ENCODE data around the gene BET1L.

DNA sequence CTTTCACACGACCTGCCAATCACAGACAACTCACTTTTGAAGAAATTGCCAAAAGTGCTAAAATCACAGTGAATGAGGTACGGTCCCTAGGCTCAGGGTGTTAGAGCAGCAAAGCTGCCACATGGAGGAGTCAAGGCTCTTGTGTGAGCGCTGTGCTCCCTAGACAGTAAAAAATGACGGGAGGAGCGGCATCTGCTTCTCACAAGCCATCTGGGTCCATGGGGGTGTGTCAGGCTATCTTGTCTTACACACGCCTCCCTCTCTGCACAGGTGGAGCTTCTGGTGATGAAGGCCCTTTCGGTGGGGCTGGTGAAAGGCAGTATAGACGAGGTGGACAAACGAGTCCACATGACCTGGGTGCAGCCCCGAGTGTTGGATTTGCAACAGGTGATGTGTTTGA, 44.4 kb upstream of the BET1L start:
- no peak for TF ChIP-seq GABPA (IDR thresholded peaks at IDR 0.05 in 1 of 2, conservative IDR thresholded peaks at IDR 0.05 in 1 of 2)
- TF ChIP-seq, protein P1, sequence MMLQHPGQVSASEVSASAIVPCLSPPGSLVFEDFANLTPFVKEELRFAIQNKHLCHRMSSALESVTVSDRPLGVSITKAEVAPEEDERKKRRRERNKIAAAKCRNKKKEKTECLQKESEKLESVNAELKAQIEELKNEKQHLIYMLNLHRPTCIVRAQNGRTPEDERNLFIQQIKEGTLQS (IDR thresholded peaks at IDR 0.05): no peak
- no peak for TF ChIP-seq CTCF (IDR thresholded peaks at IDR 0.05; ENCODE audit: low read depth, low read length, missing input control)
